Activated T-helper 17 cell treated with anti-CD3 and anti-CD28 coated beads, Interleukin-2, amount 50 U/mL, for 72 hours (primary cell): ENCODE data around the gene RUVBL2. TPM values are rescaled to one million over a fixed set of nuclear protein-coding genes. Genes with fewer than 3 reads are reported as not detected.
A peak's percentile ranks its signal among the peaks of the same experiment; 100 is the strongest.
"Not testable (repeated sequence)": the region's sequence is repeated elsewhere in the genome, so short reads cannot be mapped to it uniquely, and the experiment has no call there.

Experiments
- ATAC-seq: fragments of 150-1000 bp; cut with Tn5 transposase; replicated peaks from 2 replicates; pipeline ENCODE4 v1.10.0; 2021; ENCODE audit warnings: mild to moderate bottlenecking, moderate library complexity
- H3K27ac Mint-ChIP-seq: one replicate; pipeline ENCODE4 v1.8.0; 2022; ENCODE audit warnings: mixed read lengths
- H3K27me3 Mint-ChIP-seq: one replicate; pipeline ENCODE4 v1.8.0; 2022; ENCODE audit warnings: mixed read lengths
- H3K36me3 Mint-ChIP-seq: one replicate; pipeline ENCODE4 v1.8.0; 2022; ENCODE audit warnings: low read depth, mild to moderate bottlenecking, mixed read lengths
- H3K4me1 Mint-ChIP-seq: one replicate; pipeline ENCODE4 v1.8.0; 2022; ENCODE audit warnings: mixed read lengths
- H3K4me3 Mint-ChIP-seq: one replicate; pipeline ENCODE4 v1.8.0; 2022; ENCODE audit warnings: mild to moderate bottlenecking, mixed read lengths
- H3K9me3 Mint-ChIP-seq: one replicate; pipeline ENCODE4 v1.8.0; 2022; ENCODE audit warnings: mixed read lengths
- total RNA-seq, 2 donors: library from RNA; stranded (reverse); gene quantifications; one replicate each; pipeline ENCODE4 v1.2.3, GENCODE V29; 2022

The RUVBL2 gene
- total RNA-seq, 2 donors from 2014 or later = 100 to 166 TPM

DNA sequence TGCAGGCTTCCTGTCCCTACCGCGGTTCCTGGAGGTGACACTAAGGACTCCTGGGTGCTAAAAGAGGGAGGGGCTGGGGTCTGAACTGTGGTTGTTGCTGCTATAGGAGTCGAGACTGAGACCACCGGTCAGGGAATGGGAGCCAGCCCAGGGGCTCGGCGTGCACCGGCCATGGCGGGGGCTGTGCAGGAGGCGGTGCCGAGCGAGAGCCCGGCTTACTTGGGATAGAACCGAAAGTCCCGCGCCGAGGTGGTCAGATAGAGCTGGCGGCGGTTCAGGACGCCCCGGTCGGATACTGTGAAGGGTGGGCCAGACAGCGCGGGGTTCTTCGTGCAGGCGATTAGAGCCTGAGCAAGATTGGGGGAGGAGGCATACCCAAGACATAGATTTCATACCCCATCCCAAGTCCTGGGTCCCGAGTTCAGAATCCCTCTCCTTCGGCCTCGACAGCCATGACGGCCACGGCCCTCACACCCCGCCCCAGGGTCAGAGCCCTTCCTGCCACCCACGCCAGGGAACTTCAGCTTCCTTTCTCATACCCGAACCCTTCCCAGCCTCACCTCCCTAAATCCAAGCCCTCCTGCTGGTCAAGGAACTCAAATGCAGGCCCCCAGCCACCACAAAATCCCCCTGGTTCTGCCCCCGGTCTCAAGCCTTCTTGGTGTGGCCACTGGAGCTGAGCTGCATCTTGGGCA, 63.4 kb downstream of the RUVBL2 start:
- H3K9me3 Mint-ChIP-seq, ATAC-seq, H3K4me1 Mint-ChIP-seq, H3K36me3 Mint-ChIP-seq, H3K27ac Mint-ChIP-seq: not testable (repeated sequence)
- H3K4me3 Mint-ChIP-seq = peak overlapping the region; percentile 84
- H3K27me3 Mint-ChIP-seq = peaks cover 27% of the 10 kb centered on the region

DNA sequence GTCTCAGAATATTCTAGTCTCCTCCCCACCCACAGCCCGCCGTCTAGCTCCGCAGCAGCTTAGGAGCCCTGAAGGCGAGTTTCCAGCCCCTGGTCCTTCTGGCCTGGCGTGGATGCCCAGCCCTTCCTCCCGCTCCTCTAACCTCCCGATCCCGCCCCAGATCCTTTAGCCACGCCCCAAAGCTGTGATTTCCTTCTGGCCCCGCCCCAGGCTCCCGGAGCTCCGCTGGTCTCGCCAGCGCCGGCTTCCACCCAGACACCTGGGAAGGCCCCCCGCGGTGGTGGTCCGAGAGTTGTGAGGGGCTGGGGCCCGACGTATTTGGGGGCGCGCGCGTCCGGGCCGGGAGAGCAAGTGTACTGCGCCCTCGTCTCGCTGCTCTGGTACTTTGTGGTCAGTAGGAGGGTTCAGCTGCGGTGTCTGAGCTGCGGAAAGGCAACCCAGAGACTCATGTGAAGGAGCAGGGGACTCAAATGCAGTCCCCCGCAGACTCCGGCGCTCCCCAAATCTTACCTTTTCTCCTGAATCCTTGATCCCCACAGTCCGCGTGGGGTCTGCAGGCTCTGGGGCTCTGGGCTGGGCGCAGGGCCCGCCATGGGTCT, 64.0 kb downstream of the RUVBL2 start, which contains the start of gene CGB7:
TSS of gene CGB7 (minus strand) at position 114 of the 599 bp plus-strand sequence. CDS start 2,374 bp downstream, outside the sequence.
- ATAC-seq = peak; percentile 62
- no peak within 1 kb of the TSS for H3K27ac Mint-ChIP-seq
- peak within 1 kb of the TSS; percentile 84 for H3K4me3 Mint-ChIP-seq
- H3K4me1 Mint-ChIP-seq = peaks cover 8% of the 10 kb centered on the region
- peaks cover 27% of the 10 kb centered on the region for H3K27me3 Mint-ChIP-seq
- H3K36me3 Mint-ChIP-seq = no peaks in the 10 kb centered on the region
- H3K9me3 Mint-ChIP-seq = no peaks in the 10 kb centered on the region

DNA sequence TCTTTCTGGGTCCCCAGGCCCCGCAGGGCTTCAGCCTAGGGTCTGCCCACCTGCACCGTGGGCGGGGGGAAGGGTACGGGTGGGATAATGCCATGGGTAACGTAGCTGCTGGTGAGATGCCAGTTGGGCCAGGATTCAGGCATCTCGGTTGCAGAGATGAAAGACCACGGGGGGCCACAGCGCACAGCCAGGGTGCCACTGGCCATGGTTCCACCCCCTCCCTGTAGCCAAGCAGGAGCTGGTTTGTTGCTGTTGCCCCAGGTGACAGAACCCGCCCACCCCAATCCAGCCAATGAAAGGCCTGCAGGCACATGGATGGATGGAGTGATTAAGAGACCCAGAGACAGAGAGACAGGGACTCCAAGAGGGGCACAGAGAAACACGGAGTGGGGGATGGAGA, 64.9 kb downstream of the RUVBL2 start:
- H3K27me3 Mint-ChIP-seq = peaks cover 27% of the 10 kb centered on the region
- no peak for ATAC-seq
- H3K9me3 Mint-ChIP-seq = no peaks in the 10 kb centered on the region
- peaks cover 8% of the 10 kb centered on the region for H3K4me1 Mint-ChIP-seq
- H3K36me3 Mint-ChIP-seq = no peaks in the 10 kb centered on the region
- H3K4me3 Mint-ChIP-seq = peak overlapping the region; percentile 84
- no peak overlapping the region for H3K27ac Mint-ChIP-seq

DNA sequence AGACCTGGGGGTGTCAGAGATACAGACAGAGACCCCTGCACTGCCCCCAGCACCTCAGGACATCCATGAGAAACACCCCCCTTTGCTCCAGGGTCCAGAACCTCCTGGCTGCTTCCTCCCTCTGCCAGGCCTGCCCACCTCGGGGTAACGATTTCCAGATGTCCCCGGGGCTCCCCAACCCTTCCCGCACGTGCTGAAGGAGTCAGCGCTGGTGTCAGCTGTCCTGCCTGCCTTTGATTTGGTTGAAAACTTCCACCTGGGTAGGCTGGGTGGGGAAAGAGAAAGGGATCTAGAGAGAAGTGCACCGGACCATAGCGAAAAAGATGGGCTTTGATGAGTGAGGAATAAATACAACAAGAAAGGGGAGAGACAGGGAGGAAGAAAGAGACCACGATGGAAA, 65.4 kb downstream of the RUVBL2 start:
- Mint-ChIP-seq H3K36me3 (no peaks in the 10 kb centered on the region), H3K4me1 (peaks cover 8% of the 10 kb centered on the region), H3K27me3 (peaks cover 27% of the 10 kb centered on the region), H3K9me3 (no peaks in the 10 kb centered on the region), H3K4me3 (no peak overlapping the region), H3K27ac (no peak overlapping the region)
- ATAC-seq = no peak

DNA sequence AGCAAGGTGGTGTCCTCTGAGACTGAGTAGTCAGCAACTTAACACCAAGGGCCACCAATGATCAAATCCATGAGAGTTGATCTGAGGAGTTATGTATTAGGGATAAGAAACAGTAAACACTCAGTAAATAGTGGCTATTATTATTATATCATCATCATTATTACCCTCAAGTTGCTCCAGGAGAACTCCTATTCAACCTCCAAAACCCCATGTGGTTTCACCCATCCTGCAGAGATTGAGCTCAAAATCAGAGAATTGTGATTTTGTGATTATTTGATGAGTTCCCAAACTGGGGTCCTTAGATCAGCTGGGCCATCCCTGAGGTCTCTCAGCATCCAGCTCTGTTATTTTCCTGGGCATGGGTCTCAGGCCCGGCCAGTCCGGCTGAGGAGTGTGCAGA, 67.3 kb downstream of the RUVBL2 start:
- ATAC-seq = no peak
- Mint-ChIP-seq H3K27me3 (peaks cover 33% of the 10 kb centered on the region), H3K27ac (no peak overlapping the region), H3K4me1 (peaks cover 8% of the 10 kb centered on the region), H3K36me3 (no peaks in the 10 kb centered on the region), H3K9me3 (no peaks in the 10 kb centered on the region), H3K4me3 (no peak overlapping the region)

DNA sequence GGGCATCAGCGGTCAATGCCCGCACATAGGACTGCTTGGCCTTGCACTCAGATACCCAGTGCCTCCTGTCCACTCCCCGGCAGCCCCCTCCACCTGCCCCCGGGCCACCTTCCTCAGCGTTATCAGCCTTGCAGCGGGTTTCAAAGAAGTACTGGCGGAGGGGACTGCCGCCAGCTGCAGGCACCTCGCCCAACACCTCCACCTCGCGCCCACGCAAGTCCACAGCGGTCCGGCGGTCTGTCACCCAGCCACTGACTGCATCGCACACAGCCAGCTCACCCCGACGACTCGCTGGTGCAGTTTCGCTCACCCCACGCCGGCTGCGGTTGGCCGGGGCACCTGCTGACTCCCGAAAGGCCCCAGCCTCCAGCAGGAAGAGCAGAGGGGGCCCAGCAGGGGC, 67.8 kb downstream of the RUVBL2 start:
- ATAC-seq = peak; percentile 20
- no peak overlapping the region for H3K4me3 Mint-ChIP-seq
- H3K4me1 Mint-ChIP-seq = peaks cover 8% of the 10 kb centered on the region
- no peaks in the 10 kb centered on the region for H3K36me3 Mint-ChIP-seq
- no peak overlapping the region for H3K27ac Mint-ChIP-seq
- no peaks in the 10 kb centered on the region for H3K9me3 Mint-ChIP-seq
- H3K27me3 Mint-ChIP-seq = peaks cover 38% of the 10 kb centered on the region

DNA sequence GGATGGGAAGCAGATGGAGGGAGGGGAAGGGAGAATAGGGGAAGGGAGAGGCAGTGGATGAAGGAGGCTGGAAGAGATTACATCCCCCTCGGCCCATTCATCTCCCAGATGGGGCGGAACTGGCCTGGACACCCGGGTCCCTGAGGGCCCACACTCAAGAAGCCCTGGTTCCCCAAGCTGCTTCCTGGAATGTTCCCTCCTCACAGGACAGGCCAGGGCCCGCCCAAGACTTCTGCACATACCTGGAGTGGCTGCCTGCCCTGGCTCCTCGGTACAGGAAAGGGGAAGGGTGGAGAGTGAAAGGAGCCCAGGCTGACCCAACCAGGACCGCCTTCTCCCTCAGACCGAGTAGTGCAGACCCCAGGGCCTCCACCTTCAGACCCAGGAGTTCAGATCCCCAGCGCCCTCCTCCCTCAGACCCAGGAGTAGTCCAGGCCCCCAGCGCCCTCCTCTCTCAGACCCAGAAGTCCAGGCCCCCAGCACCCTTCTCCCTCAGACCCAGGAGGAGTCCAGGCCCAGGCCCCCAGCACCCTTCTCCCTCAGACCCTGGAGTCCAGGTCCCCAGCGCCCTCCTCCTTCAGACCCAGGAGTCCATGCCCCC, 70.4 kb downstream of the RUVBL2 start:
- Mint-ChIP-seq H3K36me3 (no peaks in the 10 kb centered on the region), H3K27me3 (peaks cover 38% of the 10 kb centered on the region), H3K4me1 (no peaks in the 10 kb centered on the region), H3K9me3 (no peaks in the 10 kb centered on the region), H3K27ac (no peak overlapping the region), H3K4me3 (no peak overlapping the region)
- no peak for ATAC-seq

DNA sequence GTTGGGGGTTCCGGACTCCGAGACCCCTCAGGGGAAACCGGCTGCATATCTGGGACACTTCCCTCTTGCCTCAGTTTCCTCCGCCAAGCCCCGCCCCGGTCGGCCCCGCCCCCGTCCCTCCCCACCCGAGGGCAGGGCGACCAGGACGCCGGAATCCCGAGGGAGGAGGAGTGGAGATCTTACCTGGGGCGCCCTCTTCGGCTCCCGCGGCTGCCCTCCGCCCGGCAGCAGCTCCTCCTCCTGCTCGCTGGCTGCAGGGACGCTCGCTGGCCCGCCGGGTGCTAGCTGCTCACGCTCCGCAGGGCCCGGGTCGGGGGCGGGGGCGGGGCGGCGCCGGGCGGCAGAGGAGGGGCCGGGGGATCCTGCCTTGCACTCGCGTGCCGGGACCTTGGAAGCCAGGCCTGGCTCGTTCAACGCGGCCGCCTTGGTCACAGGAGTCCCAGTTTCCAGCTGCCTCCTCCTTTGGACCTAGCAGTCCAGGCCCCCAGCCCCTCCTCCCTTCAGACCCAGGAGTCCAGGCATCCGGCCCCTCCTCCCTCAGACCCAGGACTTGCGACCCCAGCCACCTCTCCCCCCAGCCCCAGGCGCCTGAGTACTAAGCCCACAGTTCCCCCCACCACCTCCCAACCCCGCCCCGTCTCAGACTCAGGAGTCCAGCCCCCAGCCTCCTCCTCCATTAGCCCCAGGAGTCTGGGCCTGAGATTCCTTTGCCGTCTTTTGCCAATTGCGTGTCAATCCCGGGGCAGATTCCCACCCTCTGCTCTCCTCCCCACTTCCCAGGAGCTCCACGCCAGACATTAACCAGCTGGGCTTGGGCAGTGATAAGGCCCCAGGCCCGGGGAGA, 71.3 kb downstream of the RUVBL2 start, which contains the start of gene NTF4:
TSS of gene NTF4 (minus strand) at position 51 of the 844 bp plus-strand sequence. CDS start 2,821 bp downstream, outside the sequence.
- no peak within 1 kb of the TSS for H3K4me3 Mint-ChIP-seq
- H3K27ac Mint-ChIP-seq = no peak within 1 kb of the TSS
- H3K27me3 Mint-ChIP-seq = peaks cover 40% of the 10 kb centered on the region
- H3K9me3 Mint-ChIP-seq = no peaks in the 10 kb centered on the region
- H3K4me1 Mint-ChIP-seq = no peaks in the 10 kb centered on the region
- ATAC-seq = no peak
- no peaks in the 10 kb centered on the region for H3K36me3 Mint-ChIP-seq

Other genes with a start within 250 kb of the RUVBL2 start
- not detected for gene IZUMO1, start 247.0 kb upstream of the RUVBL2 start, total RNA-seq
- under 1 TPM; 0.30 to 0.40 TPM for gene FUT1, start 241.2 kb upstream of the RUVBL2 start, total RNA-seq
- not detected for gene FGF21, start 238.4 kb upstream of the RUVBL2 start, total RNA-seq
- gene BCAT2, start 182.9 kb upstream of the RUVBL2 start, total RNA-seq = 10 to 100 TPM; 39.7 to 54.3 TPM
- 1 to 10 TPM in 1 of 2 donors, not detected in 1; 1.6 TPM for gene HSD17B14, start 157.4 kb upstream of the RUVBL2 start, total RNA-seq
- 10 to 100 TPM in 1 of 2 donors, 1 to 10 TPM in 1; 6.5 to 17.6 TPM for gene PLEKHA4, start 125.3 kb upstream of the RUVBL2 start, total RNA-seq
- 100 to 1,000 TPM in 1 of 2 donors, 10 to 100 TPM in 1; 75.1 to 129 TPM for gene PPP1R15A, start 121.5 kb upstream of the RUVBL2 start, total RNA-seq
- not detected for gene TULP2, start 95.1 kb upstream of the RUVBL2 start, total RNA-seq
- gene NUCB1, start 93.6 kb upstream of the RUVBL2 start, total RNA-seq = 100 to 1,000 TPM; 158 to 184 TPM
- gene DHDH, start 60.2 kb upstream of the RUVBL2 start, total RNA-seq = 1 to 10 TPM; 1.2 to 3.8 TPM
- 100 to 1,000 TPM; 286 to 464 TPM for gene BAX, start 39.0 kb upstream of the RUVBL2 start, total RNA-seq
- 1,000 to 10,000 TPM; 1,320 to 1,710 TPM for gene FTL, start 28.6 kb upstream of the RUVBL2 start, total RNA-seq
- 10 to 100 TPM; 50.8 to 99.9 TPM for gene GYS1, start 578 bp upstream of the RUVBL2 start, total RNA-seq
- gene LHB, start 23.2 kb downstream of the RUVBL2 start, total RNA-seq = not detected
- gene CGB3, start 30.4 kb downstream of the RUVBL2 start, total RNA-seq = not detected
- gene CGB2, start 38.0 kb downstream of the RUVBL2 start, total RNA-seq = not detected
- gene CGB1, start 43.0 kb downstream of the RUVBL2 start, total RNA-seq = not detected
- gene CGB5, start 50.0 kb downstream of the RUVBL2 start, total RNA-seq = not detected
- not detected for gene CGB8, start 55.2 kb downstream of the RUVBL2 start, total RNA-seq
- under 1 TPM in 1 of 2 donors, not detected in 1; 0.32 TPM for gene CGB7, start 63.9 kb downstream of the RUVBL2 start, total RNA-seq
- gene NTF4, start 70.9 kb downstream of the RUVBL2 start, total RNA-seq = not detected
- gene KCNA7, start 78.8 kb downstream of the RUVBL2 start, total RNA-seq = not detected
- 100 to 1,000 TPM; 114 to 204 TPM for gene SNRNP70, start 91.6 kb downstream of the RUVBL2 start, total RNA-seq
- gene LIN7B, start 120.5 kb downstream of the RUVBL2 start, total RNA-seq = 1 to 10 TPM; 4.1 to 4.7 TPM
- 1 to 10 TPM in 1 of 2 donors, under 1 TPM in 1; 0.50 to 1.3 TPM for gene C19orf73, start 125.3 kb downstream of the RUVBL2 start, total RNA-seq
- 1 to 10 TPM; 3.6 to 3.9 TPM for gene PPFIA3, start 125.7 kb downstream of the RUVBL2 start, total RNA-seq
- gene HRC, start 161.5 kb downstream of the RUVBL2 start, total RNA-seq = not detected
- under 1 TPM in 1 of 2 donors, not detected in 1; 0.52 TPM for gene TRPM4, start 163.9 kb downstream of the RUVBL2 start, total RNA-seq